Measurements from ENCODE around the gene GHRL.

Gene GHRL, protein sequence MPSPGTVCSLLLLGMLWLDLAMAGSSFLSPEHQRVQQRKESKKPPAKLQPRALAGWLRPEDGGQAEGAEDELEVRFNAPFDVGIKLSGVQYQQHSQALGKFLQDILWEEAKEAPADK

DNA sequence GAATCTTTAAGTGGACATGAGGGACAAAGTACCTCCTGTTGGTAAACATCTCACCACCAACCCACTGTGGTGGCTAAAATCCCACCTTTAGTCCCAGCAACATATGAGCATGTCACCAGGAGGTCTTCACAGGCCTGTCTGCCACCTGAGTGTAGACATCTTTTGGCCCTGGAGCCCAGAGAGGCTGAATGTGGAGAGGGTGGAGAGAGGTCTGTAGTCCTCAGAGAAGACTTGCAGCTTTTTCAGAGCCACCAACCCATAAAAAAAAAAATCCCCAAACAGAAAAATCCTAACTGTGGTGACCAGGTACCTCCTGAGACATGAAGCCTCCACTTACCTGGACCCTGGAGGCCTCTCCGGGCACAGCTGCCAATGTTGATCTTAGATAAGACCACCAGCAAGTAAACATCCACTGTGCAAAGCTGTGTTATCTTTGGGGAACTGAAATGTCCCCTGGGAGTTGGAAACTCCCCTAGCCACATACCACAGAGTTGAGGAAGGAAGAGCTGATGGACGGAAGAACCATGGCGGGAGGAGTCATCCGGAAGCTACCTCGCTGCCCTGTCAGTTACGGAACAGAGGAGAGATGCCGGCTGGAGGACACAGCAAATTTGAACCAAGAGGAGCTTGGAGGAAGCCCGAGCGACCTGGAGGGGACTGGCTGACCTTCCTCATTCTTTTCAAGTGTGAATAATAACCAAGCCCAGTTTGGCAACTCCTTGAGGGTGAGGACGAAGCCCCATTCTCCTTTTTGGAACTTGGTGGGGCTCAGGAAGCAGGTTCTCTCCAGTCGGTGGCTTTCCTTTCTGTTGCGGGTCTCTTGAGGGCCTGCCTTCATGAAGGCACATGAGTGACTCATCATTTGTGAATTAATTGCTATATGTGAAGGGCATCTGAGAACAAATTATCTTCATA, at the start of gene GHRL:
GHRL (minus strand) TSS at position 443 of the 915 bp plus-strand sequence. CDS start 2,767 bp downstream, outside the sequence.
- no peak for DNase-seq (ENCODE audit: low spot score)

DNA sequence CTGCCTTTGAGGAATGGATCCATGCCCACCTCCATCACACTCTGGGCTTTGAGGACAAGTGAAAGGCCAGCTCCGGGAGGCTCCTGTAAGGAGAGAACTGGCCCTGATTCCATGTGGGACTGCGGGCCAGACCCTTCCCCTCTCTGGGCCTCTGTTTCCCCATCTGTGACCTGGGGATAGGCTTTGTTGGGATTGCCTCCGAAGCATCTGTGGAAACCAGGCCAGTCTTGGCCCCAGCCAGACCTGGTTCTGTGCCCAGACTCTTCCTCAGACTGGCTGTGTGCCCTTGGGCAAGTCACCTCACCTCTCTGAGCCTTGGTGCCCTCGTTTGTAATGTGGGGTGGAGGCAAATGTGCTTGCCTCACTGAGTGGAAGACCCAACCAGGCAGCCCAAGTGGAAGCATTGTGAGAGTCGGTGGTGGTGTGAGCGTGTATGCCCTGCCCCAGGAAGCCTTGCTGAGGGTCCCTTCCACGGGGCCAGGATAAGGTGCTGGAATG, 49.2 kb upstream of the GHRL start:
- DNase-seq (ENCODE audit: low spot score), result no peak

DNA sequence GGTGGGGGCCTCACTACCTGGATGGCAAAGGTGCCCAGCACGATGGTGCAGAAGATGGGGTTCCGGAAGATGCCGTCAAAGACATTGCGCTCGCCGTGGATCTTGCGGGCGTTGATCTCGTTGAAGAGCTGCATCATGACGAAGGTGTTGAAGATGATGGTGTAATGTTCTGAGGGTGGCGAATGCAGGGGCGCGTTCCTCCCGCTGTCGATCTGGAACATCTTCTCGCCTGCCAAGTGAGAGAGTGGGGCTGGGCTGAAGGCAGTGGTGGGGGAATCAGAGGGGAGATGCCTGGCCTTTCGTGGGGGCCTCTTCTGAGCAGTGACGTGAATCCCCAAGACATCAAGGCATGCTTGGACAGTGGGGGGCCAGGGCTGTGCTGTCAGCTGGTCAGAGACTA, 47.7 kb upstream of the GHRL start:
- DNase-seq (ENCODE audit: low spot score), result no peak

DNA sequence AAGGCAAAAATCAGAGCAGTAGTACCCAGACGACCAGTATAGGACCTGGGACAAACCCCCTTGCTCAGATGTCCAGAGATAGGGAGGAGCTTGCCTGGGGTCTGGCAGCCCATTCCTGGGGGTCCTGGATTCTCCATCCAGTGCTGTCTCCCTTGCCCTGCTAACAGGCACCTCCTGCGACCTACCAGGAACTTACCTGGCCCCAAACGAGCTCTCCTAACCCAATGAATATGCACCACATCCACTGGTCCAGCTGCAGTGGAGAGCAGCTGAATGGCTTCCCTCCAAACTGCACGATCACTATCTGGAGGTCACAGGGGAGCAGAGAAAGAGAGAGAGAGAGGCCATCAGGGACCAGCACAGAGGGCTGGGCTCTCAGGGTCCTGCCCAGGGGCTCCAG, 47.3 kb upstream of the GHRL start:
- no peak for DNase-seq (ENCODE audit: low spot score)

DNA sequence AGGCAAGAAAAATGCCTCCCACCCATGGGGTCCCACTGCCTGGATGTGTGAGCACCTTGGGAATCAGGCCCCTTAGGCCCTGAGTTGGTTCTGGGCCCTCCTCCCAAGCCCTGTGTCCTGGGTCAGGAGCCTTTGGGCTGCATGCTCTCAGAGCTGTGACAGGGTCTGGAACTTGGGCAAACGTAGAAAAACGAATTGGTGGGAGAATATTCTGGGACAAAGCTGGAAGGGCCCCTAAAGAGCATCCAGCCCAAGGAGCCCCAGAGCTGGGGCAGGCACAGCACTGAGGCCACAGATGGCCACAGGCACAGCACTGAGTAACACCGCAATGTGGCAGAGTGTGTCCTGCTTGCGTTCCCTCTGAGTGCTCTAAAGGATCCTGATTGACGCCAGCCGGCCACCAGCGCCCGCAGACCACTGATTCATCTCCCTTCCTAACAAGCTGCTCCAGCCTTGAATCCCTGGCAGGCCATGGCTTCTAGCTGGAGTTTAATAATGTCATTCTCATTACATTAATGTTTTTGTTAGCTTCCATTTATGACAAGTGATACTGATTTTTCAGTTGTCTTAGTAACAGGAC, 46.7 kb upstream of the GHRL start:
- no peak for DNase-seq (ENCODE audit: low spot score)

DNA sequence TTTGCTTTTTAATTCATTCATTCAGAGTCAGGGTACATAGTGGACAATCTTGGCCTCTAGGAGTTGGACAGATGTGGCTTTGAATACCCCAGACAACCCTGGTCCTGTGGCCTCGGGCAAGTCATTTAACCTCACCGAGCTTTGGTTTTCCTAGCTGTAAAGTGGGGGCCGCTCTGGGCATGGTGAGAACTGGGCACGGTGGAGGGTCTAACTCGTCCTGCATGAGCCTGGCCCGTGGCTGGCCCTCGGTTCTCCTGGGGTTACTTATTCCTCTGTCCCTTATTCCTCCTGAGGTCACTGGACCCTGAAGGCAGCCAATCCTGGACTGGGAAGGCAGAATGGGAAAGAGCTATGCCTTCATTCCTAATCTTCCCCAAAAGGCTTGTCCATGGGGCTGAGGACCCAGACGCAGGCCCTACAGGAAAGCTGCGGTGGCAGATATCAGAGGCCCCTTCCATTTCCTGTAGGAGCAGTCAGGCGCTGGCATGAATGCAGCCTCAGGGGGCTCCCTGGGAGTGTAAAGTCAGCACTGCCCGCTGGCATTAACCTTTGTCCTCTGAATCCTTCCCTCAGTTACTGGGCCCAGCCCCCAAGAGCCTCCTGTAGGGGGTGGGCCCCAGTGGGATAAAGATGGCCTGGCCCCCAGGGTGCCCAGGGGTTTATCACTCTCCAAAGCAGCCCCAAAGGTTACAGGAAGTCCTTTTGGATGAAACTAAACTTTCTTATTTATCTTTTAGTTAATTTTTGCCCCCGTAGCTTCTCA, 46.0 kb upstream of the GHRL start:
- no peak for DNase-seq (ENCODE audit: low spot score)

DNA sequence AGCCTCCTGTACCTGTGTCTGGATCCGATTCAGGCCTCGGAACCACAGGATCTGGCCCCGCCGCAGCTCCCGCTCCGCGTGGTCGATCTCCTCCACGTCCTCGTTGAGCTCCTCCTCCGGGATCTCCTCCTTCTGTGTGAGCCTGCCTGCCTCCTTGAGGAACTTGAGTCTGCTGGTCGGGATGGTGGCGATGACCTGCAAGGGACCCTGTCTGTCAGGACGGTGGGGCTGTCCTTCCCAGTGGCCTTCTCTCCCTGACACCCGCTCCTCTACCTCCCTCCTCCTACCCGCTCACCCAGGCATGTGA, 45.4 kb upstream of the GHRL start:
- DNase-seq (ENCODE audit: low spot score), result no peak

DNA sequence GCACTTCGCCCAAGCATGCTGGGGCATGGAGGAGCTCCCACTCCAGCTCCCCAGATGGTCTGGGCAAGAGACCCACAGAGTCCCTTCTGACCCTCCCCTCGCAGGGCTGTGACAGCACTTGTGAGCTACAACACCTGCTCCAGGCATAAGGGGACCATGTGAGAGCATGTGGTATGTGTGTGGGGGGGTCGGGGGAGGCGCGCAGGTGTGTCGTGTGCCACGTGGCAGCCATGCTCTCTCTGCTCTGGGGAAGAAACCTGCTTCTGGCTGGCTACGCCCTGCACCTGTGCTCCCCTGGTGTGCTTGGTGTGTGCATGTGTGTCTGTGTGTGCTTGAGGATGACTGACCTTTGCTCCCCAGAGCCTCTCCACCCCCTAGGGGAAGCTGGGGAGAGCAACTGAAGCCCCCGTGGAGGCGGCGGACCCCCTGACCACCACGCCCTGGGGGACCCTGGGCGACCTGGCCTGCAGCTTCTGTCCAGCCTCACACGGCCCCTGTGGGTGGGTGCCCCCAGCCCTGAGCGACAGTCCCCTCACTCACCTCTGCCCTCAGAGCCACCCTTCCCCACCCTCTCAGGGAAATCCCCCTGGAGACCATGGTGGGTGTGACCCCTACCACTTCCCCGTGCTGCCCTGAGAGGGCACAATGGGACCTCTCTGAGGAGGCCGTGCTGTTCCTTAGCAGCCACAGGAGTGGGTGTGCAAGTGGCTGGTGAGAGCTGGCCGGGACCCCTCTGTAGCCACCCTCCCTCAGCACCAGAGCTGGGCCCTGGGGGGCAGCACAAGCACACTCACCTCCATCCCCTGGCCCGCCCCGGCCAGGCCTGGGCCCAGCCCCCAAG, 44.8 kb upstream of the GHRL start:
- DNase-seq (ENCODE audit: low spot score), result no peak

DNA sequence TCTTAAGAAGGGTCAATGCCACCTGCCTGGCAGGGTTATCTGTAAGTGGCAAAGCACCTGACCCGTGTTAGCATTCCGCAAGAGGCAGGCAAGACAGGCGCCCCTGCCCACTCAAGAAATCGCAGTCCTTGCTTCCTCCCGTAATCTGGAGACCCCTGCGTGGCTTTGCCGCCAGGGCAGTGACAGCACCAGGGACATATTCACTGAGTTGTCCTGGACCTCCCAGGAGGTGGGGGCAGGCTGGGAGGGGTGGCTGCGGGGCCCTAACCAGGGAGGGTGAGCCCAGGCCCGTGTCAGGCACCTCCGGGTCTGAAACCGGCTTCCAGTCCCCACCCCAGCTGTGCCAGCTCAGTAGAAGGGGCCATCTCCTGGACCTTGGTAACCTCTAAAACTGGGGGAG, 44.0 kb upstream of the GHRL start:
- DNase-seq (ENCODE audit: low spot score), result no peak

DNA sequence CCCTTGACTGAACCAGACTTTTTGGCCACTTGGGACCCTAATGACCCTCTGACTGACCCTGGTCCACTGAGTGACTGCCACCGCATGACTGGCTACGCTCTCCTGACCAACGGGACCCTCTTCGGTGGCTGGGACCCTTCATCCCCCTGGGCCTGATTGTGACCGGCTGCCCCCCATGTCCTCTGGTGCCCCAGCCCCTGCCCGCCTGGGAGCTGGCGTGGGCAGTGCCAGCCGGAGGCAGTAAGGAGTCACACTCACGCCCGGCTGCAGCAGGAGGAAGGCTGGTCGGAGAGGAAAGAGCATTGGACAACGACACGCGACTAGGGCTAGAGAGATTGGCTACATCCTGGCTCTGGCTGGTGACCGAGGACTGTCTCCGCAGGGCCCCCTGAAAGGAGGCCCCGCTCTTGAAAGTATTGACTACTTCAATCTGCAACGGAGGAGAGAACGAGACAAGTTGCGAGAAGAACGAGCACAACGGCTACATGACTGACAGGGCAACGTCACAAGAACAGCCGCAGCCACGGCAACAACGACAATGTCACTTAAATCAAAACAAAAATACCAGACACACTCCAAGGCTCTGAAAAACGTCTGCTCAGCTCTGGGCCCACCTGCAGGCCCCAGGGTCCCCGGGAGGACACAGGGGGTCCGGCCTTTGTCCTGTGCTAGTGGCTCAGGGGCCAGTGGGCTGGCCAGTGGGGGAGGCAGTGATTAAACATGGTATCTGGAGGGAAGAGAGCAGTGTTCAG, 43.3 kb upstream of the GHRL start:
- no peak for DNase-seq (ENCODE audit: low spot score)

DNA sequence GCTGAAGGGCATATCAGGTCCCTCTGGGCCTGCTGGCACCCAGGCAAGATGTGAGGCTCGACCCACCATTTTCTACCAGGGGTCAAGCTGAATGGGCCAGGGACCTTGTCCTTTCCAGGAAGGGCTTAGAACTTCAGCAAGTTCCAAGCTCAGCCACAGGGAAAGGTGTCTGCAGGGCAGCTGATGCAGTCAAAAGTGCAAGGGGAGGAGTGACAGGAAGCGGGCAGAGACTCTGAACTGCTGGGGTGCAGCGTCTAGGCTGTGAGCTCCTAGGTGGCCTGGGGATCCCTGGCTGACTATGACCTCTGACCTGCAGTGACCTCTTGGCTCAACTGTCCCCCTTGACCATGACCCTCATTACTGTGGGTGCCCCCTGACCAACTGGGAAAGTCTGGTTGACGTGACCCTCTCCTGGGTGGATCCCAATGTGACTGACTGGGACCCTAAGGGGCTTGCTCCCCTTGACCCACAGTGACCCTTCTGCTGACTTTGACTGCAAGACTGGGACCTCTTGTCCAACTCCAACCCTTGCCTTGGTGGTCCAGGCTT, 42.5 kb upstream of the GHRL start:
- DNase-seq (ENCODE audit: low spot score), result no peak

DNA sequence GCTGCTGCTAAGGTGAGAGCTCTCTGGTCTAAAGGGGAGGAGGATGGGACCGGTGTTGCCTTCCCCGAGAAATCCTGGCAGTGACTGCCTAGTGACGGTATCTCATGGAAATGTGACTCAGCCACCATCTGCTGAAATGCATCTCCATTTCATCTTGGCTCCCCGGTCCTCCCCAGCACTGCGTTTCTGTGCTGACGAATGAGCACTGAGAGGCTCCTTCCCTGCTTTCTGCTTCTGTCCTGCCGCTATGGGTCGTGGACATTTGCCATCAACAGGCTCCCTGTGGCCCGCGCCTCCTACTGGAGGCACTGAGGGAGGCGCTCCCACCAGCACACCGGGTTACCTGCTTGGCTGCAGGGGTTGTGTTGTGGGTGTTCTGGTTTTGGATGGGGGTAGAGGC, 41.7 kb upstream of the GHRL start:
- no peak for DNase-seq (ENCODE audit: low spot score)

DNA sequence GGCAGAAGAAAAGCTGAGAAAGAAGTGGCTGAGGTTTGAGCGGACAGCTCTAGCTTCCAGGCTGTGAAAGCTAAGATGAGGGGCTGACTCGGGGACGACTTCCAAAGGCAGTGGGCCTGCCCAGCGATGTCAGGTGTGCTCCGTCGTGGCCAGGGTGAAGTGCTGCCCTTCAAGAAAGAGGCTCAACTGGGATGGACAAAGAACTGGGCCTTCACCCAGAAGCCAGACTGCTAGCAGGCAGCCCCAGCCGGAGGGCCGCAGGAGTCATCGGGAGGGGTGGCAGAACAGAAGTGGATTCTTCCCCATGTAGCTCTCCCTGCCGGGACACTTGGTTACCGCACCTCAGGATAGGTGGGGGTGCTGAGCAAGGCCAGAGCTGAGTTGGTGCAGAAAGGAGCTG, 41.3 kb upstream of the GHRL start:
- no peak for DNase-seq (ENCODE audit: low spot score)

DNA sequence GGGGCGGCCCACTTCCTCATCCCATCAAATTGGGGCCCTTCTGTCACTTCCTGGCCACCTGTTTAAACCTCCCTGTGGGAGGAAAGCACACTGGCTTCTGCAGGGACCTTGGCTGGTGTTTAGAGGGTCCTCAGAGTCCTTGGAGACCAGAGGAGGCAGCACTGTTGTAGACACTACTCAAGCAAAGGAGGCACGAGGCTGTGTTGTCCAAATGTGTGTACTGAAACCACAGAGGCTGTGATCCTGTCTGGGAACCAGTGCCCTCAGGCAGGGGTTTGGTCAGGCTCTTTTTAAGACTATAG, 40.6 kb upstream of the GHRL start:
- DNase-seq (ENCODE audit: low spot score), result no peak

DNA sequence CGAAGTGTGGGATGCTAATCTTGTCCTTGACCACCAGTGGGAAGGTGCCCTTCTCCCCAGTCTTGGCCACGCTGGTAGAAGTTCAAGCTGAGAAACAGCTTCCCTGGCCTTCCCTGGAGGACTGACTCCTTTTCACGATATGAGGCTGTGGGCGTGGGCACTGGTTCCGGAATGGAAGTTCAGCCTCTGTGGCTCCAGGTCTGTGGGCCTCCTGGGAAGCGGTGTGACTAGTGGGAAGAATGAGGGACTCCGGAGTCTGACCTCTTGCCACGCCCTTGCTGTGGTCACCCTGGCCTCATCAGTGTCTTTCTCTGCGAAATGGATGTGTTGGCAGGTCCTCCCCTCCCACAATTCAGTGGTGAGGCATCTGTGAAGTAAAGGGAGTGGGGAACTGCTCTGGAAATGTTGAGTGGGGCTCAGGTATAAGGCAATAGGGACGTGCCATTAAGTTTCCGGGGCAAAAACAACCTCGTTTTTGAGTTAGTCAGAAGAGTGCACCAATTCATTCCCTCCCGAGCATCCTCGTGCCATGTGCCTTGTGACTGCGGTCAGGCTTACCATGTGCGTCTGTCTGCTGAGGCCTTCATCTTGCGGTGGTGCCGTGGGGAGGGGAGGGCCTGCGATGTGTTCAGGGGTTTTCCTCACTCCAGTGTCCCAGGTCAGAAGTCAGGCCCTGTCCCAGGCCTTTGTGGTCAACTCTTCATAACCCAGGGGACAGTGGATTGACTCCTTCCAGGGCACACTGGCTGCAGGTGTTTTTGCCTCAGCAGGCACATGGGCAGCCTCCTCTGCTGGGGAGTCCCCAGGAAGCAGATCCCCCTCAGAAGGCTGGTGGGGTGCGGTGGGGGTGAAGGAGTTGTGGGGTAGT, 40.0 kb upstream of the GHRL start:
- DNase-seq (ENCODE audit: low spot score), result no peak

DNA sequence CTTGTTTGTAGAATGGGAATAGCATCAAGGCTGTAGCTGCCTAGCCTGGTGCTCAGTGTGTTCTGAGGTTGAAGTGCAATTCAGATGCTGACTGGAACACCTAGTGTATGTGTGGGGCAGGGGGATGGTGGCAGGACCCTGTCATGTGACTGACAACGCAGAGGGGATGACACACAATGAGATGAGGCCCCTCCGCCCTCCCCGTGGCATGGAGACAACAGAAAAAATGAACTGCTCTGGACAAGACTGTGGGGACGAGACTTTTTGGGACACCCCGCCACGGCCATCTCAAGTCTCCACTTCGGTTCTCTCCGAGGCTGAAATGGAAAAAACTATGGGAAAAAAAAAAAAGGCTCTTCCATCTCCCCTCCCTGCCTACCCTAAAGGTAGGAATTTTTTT, 38.6 kb upstream of the GHRL start:
- no peak for DNase-seq (ENCODE audit: low spot score)

DNA sequence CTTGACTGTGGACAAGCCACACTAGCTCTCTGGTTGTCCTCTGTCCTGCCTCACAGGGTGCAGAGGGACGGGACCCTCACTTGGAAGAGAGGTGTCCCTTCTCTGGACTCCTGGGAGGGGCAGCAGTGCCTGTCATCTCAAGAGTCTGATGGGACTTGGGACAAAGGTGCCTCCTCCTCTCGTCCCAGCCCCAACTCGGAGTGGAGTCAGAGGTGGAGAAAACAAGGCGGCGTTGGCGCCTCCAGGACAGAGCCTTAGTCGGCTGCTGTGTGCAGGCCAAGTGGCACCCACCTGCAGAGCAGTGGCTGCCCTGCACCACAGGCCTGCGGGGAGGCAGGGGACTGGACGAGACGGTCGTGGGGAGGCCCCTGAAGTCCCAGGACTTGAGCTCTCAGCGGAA, 37.6 kb upstream of the GHRL start:
- no peak for DNase-seq (ENCODE audit: low spot score)

DNA sequence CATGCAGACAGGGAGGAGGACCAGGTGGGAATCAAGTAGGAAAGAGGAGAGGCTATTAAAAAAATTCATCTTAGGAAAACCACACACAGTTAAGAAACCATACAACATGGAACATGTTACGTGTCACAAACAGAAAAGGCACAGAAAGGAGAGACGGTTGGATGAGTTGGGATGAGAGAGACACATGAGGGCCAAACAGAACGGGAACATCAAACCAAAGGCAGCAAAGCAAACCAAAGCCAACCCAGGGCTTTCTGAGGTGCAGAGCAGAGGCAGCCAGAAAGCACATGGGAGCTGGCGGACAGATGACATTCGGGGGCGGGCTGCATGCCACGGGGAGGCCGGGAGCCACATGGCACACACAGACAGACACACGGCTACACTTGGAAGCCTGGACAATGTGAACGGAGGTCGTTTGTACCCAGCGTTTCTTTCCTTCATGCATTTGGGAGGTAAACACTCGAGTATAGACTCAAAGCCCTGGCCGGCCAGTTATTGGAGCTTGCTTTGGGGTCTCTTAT, 36.8 kb upstream of the GHRL start:
- no peak for DNase-seq (ENCODE audit: low spot score)

DNA sequence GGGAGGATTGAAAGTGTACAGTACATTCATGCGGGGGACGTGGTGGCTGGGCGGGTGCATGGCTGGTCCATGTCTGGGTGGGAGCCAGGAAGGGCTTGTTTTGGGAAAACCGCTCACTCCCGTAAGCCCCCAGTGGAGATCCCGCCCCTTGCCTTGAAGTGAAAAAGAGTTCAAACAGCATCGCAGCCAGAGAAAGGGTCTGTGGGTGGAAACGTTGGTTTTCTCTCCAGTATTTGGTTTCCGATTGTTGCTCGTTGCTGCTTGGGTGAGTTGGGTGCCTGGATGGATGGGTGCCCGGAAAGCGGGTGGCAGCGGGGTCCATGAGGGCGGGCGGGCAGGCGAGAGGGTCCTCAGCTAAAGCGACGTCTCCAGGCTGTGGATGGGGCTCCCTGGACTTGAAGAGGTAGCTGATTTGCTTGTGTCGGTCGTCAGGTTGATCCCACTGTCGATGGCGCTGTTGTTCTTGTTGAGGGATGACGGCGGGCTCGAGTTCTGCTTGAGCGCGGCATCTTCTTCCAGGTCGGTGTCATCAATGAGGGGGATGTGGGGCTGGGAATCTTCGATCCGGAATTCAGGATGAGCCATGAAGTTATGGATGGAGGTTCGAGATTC, 35.8 kb upstream of the GHRL start:
- DNase-seq (ENCODE audit: low spot score), result no peak

Data from left forelimb (tissue), 1 donor.